Measurements from ENCODE around the gene SLC23A1.

SLC23A1 gene

GRCh38 chr5:139388198-139388821 is 5.2 kb upstream of the SLC23A1 start:
- TF ChIP-seq SIN3A (IDR thresholded peaks at IDR 0.05; ENCODE audit: borderline replicate concordance, insufficient read depth, low read length), result no peak
- no peak for TF ChIP-seq TAF1 (IDR thresholded peaks at IDR 0.05; ENCODE audit: borderline replicate concordance, insufficient read depth, low read length)
- no peak for TF ChIP-seq FOXP2 (optimal IDR thresholded peaks at IDR 0.05; ENCODE audit: borderline replicate concordance, extremely low read depth, extremely low read length, insufficient read depth)
- TF ChIP-seq POLR2AphosphoS5 (IDR thresholded peaks at IDR 0.05; ENCODE audit: low read depth, low read length), result no peak
- no peak for TF ChIP-seq REST (IDR thresholded peaks at IDR 0.05; ENCODE audit: insufficient read depth in 1 of 2, low read depth in 2 of 2, low read length in 2 of 2)

GRCh38 chr5:139387611-139388197 is 4.6 kb upstream of the SLC23A1 start:
- TF ChIP-seq FOXP2 (optimal IDR thresholded peaks at IDR 0.05; ENCODE audit: borderline replicate concordance, extremely low read depth, extremely low read length, insufficient read depth) (no peak), SIN3A (IDR thresholded peaks at IDR 0.05; ENCODE audit: borderline replicate concordance, insufficient read depth, low read length) (no peak), TAF1 (IDR thresholded peaks at IDR 0.05; ENCODE audit: borderline replicate concordance, insufficient read depth, low read length) (no peak), REST (IDR thresholded peaks at IDR 0.05; ENCODE audit: insufficient read depth in 1 of 2, low read depth in 2 of 2, low read length in 2 of 2) (no peak), POLR2AphosphoS5 (IDR thresholded peaks at IDR 0.05; ENCODE audit: low read depth, low read length) (no peak)

GRCh38 chr5:139386050-139386438 is 2.9 kb upstream of the SLC23A1 start:
- TF ChIP-seq TAF1 (IDR thresholded peaks at IDR 0.05; ENCODE audit: borderline replicate concordance, insufficient read depth, low read length) (no peak), SIN3A (IDR thresholded peaks at IDR 0.05; ENCODE audit: borderline replicate concordance, insufficient read depth, low read length) (no peak), REST (IDR thresholded peaks at IDR 0.05; ENCODE audit: insufficient read depth in 1 of 2, low read depth in 2 of 2, low read length in 2 of 2) (no peak), POLR2AphosphoS5 (IDR thresholded peaks at IDR 0.05; ENCODE audit: low read depth, low read length) (no peak), FOXP2 (optimal IDR thresholded peaks at IDR 0.05; ENCODE audit: borderline replicate concordance, extremely low read depth, extremely low read length, insufficient read depth) (no peak)

- TF ChIP-seq FOXP2 (optimal IDR thresholded peaks at IDR 0.05; ENCODE audit: borderline replicate concordance, extremely low read depth, extremely low read length, insufficient read depth) (no peak), POLR2AphosphoS5 (IDR thresholded peaks at IDR 0.05; ENCODE audit: low read depth, low read length) (no peak), REST (IDR thresholded peaks at IDR 0.05; ENCODE audit: insufficient read depth in 1 of 2, low read depth in 2 of 2, low read length in 2 of 2) (no peak)
Measured at GRCh38 chr5:139385061-139386049, 2.3 kb upstream of the SLC23A1 start.

Data from PFSK-1 (cell line).